IMR-90 (cell line): ENCODE measurements around the gene UTF1. TPM values are rescaled to one million over a fixed set of nuclear protein-coding genes. Genes with fewer than 3 reads are reported as not detected.

ENCODE experiments used
- ATAC-seq: fragments of 200-7000 bp; cut with Tn5 transposase; 2 replicates; pipeline ENCODE4 v1.9.1; 2020; ENCODE audit warnings: low read depth, mild to moderate bottlenecking, moderate library complexity
- BruUV-seq: library from RNA; stranded (reverse); fragments of 400-500 nt; replicated peaks from 2 replicates; lab custom pipeline; 2021; lab: Mats Ljungman, UMichigan
- CTCF ChIA-PET: fragments of 300-600 bp; formaldehyde crosslinking; extraction: SDS; loops from one replicate; lab custom pipeline; 2021; ENCODE audit warnings: antibody characterized with exemption; lab: Yijun Ruan, JAX
- POLR2A ChIA-PET: fragments of 300-600 bp; sonication (Branson Sonifier 250); formaldehyde crosslinking; loops from one replicate; lab custom pipeline; 2022; ENCODE audit warnings: antibody characterized with exemption; ENCODE audit not compliant: unreplicated experiment; lab: Charles Lee
- DNase-seq: peaks from one replicate; pipeline ENCODE4 v3.0.0; 2013
- H2AFZ ChIP-seq: replicated peaks from 2 replicates; pipeline ENCODE3; 2013; ENCODE audit warnings: low read length, mild to moderate bottlenecking; ENCODE audit not compliant: poor library complexity
- H2AK5ac ChIP-seq: 2 replicates; pipeline ENCODE4 v1.6.1; 2013; ENCODE audit warnings: low read depth, low read length, inconsistent platforms
- H2AK9ac ChIP-seq: replicated peaks from 2 replicates; pipeline ENCODE3; 2013; ENCODE audit warnings: mild to moderate bottlenecking, low read depth, low read length, moderate library complexity; ENCODE audit not compliant: poor library complexity
- H2BK120ac ChIP-seq: 2 replicates; pipeline ENCODE4 v1.6.1; 2013; ENCODE audit warnings: low read depth, low read length, inconsistent platforms
- H2BK15ac ChIP-seq: 3 replicates; pipeline ENCODE4 v1.6.1; 2013; ENCODE audit warnings: low read depth, low read length, inconsistent platforms
- H2BK20ac ChIP-seq: 2 replicates; pipeline ENCODE4 v1.6.1; 2013; ENCODE audit warnings: low read depth, mild to moderate bottlenecking, inconsistent platforms, low read length, moderate library complexity
- H2BK5ac ChIP-seq: 2 replicates; pipeline ENCODE4 v1.6.1; 2013; ENCODE audit warnings: mild to moderate bottlenecking, low read depth, low read length, inconsistent platforms; ENCODE audit not compliant: poor library complexity, severe bottlenecking
- H3K14ac ChIP-seq: replicated peaks from 2 replicates; pipeline ENCODE4 v1.6.1; 2013; ENCODE audit warnings: low read depth, low read length, inconsistent platforms
- H3K18ac ChIP-seq: 2 replicates; pipeline ENCODE4 v1.6.1; 2013; ENCODE audit warnings: low read depth, low read length, control low read depth
- H3K23ac ChIP-seq: 2 replicates; pipeline ENCODE4 v1.6.1; 2013; ENCODE audit warnings: low read depth, low read length, inconsistent platforms
- H3K27ac ChIP-seq: 2 replicates; pipeline ENCODE4 v1.5.1; 2013; ENCODE audit warnings: mild to moderate bottlenecking, control low read depth, low read length; ENCODE audit not compliant: insufficient read depth
- H3K27me3 ChIP-seq: 2 replicates; pipeline ENCODE4 v1.6.1; 2013; ENCODE audit warnings: low read length; ENCODE audit not compliant: control insufficient read depth, insufficient read depth
- H3K36me3 ChIP-seq: 2 replicates; pipeline ENCODE4 v1.6.1; 2013; ENCODE audit warnings: low read length, mixed read lengths; ENCODE audit not compliant: control insufficient read depth, insufficient read depth
- H3K4ac ChIP-seq: 2 replicates; pipeline ENCODE4 v1.6.1; 2013; ENCODE audit warnings: low read depth, low read length, inconsistent platforms
- H3K4me1 ChIP-seq: 2 replicates; pipeline ENCODE4 v1.6.1; 2013; ENCODE audit warnings: low read length, mixed read lengths; ENCODE audit not compliant: control insufficient read depth, insufficient read depth
- H3K4me2 ChIP-seq: 2 replicates; pipeline ENCODE4 v1.6.1; 2013; ENCODE audit warnings: low read depth, mild to moderate bottlenecking, control low read depth, low read length, moderate library complexity
- H3K4me3 ChIP-seq: 2 replicates; pipeline ENCODE4 v1.5.1; 2013; ENCODE audit warnings: low read depth, mild to moderate bottlenecking, control low read depth, low read length, moderate library complexity; ENCODE audit not compliant: insufficient read depth
- H3K56ac ChIP-seq: 2 replicates; pipeline ENCODE4 v1.6.1; 2013; ENCODE audit warnings: low read length, inconsistent platforms; ENCODE audit not compliant: insufficient read depth; ENCODE audit errors: extremely low read depth
- H3K79me1 ChIP-seq, 2 experiments: 2 replicates each; pipeline ENCODE4 v1.6.1; 2013; ENCODE audit warnings: low read length in 2 of 2, inconsistent platforms in 1 of 2, low read depth in 1 of 2
- H3K9ac ChIP-seq: 2 replicates; pipeline ENCODE4 v1.6.1; 2013; ENCODE audit warnings: low read depth, low read length, control low read depth
- H3K9me1 ChIP-seq: 2 replicates; pipeline ENCODE4 v1.6.1; 2013; ENCODE audit warnings: low read length, inconsistent platforms; ENCODE audit not compliant: insufficient read depth
- H3K9me3 ChIP-seq: 2 replicates; pipeline ENCODE4 v1.6.1; 2013; ENCODE audit warnings: low read length; ENCODE audit not compliant: control insufficient read depth, insufficient read depth
- H4K20me1 ChIP-seq: 2 replicates; pipeline ENCODE4 v1.6.1; 2013; ENCODE audit warnings: low read length, inconsistent platforms; ENCODE audit not compliant: insufficient read depth
- H4K5ac ChIP-seq: 2 replicates; pipeline ENCODE4 v1.6.1; 2013; ENCODE audit warnings: mild to moderate bottlenecking, low read depth, low read length, control low read depth
- H4K8ac ChIP-seq, 2 experiments: 2 replicates each; pipeline ENCODE4 v1.6.1; 2013; ENCODE audit warnings: low read depth in 2 of 2, low read length in 2 of 2, control low read depth in 1 of 2, inconsistent platforms in 1 of 2
- H4K91ac ChIP-seq: 2 replicates; pipeline ENCODE4 v1.6.1; 2013; ENCODE audit warnings: low read depth, low read length, inconsistent platforms; ENCODE audit not compliant: insufficient read depth
- WGBS, 2 experiments: methylation state at CpG; one replicate each; pipeline versions ENCODE4 v1.1.5 to v1.1.7; 2013; ENCODE audit warnings: missing lambda C conversion rate in 2 of 2; ENCODE audit not compliant: insufficient read length in 1 of 2; ENCODE audit errors: extremely low coverage in 2 of 2; 5-methylcytosine and 5-hydroxymethylcytosine counted together
- dilution Hi-C: fragments of 300-500 bp; cut with HindIII; formaldehyde crosslinking; loops from one replicate; pipeline ENCODE4 v1.14.3; 2018; ENCODE audit warnings: low sequenced_read_pairs; ENCODE audit not compliant: unreplicated experiment
- in situ Hi-C: fragments of 300-500 bp; cut with MboI; formaldehyde crosslinking; loops from 3 replicates; pipeline ENCODE4 v1.14.3; 2019; ENCODE audit warnings: low sequenced_read_pairs, inconsistent platforms, mixed read lengths
- intact Hi-C: fragments of 100-400 bp; cut with micrococcal nuclease; formaldehyde crosslinking; loops from 2 replicates; pipeline ENCODE4 v1.10.0; 2022
- polyA plus RNA-seq, 3 experiments: library from polyadenylated mRNA; depleted of rRNA; stranded (reverse); fragments of >200 nt; gene quantifications; 2 replicates each; pipeline ENCODE4 v1.2.3, GENCODE V29; 2012; ENCODE audit warnings: low replicate concordance in 1 of 3
- total RNA-seq: library from RNA; depleted of rRNA; stranded (reverse); fragments of >200 nt; gene quantifications from 2 replicates; pipeline ENCODE4 v1.2.3, GENCODE V29; 2012
- TF ChIP-seq, protein P1 (sequence below): fragments of 150-350 bp; IDR thresholded peaks from 2 replicates; pipeline ENCODE4 v1.6.1; 2016; ENCODE audit warnings: low read depth, mild to moderate bottlenecking, low read length, moderate library complexity, borderline replicate concordance

The UTF1 gene
- total and polyA plus RNA-seq, 2 of the 4 experiments (the other 2 are of a cell fraction): not detected

DNA sequence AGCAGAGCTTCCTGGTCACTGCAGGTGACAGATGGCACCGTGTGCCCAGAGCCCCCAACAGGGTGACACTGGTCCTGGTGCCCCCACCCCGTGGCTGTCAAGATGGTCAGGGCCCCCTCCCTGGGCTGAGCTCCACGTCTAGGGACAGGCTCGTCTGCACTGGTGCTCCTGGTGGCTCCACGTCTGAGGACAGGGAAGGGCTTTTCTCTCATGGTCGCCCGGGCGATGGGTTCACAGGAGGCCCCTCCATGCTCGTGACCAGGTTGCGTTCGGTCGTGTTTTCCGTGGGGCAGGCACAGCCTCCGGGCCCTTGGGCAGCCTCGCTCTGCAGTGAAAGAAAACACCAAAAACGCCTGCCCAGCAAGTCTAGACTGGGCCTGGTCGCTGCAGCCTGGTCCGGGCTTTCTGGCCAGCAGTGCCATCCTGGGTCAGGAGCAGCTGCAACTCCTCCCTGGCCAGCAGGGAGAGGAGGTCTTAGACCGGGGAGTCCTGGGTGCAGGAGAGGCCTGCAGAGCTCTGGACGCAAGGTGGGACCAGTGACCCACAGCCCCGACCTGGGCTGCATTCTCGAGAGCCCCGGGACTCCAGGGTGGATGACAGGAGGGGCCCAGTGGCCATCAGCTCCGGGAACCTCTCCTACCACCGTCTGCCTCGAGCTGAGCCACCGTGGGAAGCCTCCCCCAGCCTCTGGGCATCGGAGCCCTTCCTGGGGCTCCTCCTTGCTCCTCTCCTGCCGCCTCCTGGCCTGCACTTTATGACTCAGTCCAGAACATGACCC lies 27.9 kb upstream of the UTF1 start:
- no peak; the same call in 1 of the 2 replicates for ATAC-seq
- Histone ChIP-seq H3K4me1 (no peaks in the 10 kb centered on the region), H3K9me1 (no peaks in the 10 kb centered on the region), H3K27me3 (no peaks in the 10 kb centered on the region), H3K4me3 (no peak overlapping the region), H3K4me2 (no peak overlapping the region), H4K5ac (no peak overlapping the region), H2AFZ (no peak overlapping the region), H2BK120ac (no peak overlapping the region), H3K36me3 (no peaks in the 10 kb centered on the region), H3K23ac (no peak overlapping the region), H2BK15ac (no peak overlapping the region), H3K9ac (no peak overlapping the region), H3K56ac (no peak overlapping the region), H3K79me1 (no peaks in the 10 kb centered on the region), H3K14ac (no peak overlapping the region), H2AK9ac (no peak overlapping the region), H2AK5ac (no peak overlapping the region), H2BK20ac (no peak overlapping the region), H2BK5ac (no peak overlapping the region), H3K9me3 (no peaks in the 10 kb centered on the region), H4K20me1 (no peaks in the 10 kb centered on the region), H4K91ac (no peak overlapping the region), H3K27ac (no peak overlapping the region), H3K18ac (no peak overlapping the region), H3K4ac (no peak overlapping the region), H4K8ac (no peak overlapping the region)
- no TSS peak for BruUV-seq
- dilution Hi-C loops (no loop called here), in situ Hi-C loops (no loop called here), intact Hi-C loops (no loop called here)
- TF ChIP-seq, protein P1, sequence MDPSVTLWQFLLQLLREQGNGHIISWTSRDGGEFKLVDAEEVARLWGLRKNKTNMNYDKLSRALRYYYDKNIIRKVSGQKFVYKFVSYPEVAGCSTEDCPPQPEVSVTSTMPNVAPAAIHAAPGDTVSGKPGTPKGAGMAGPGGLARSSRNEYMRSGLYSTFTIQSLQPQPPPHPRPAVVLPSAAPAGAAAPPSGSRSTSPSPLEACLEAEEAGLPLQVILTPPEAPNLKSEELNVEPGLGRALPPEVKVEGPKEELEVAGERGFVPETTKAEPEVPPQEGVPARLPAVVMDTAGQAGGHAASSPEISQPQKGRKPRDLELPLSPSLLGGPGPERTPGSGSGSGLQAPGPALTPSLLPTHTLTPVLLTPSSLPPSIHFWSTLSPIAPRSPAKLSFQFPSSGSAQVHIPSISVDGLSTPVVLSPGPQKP: no peak
- 66% methylated on average over 19 of the region's 29 CpGs; no CpG with 5 or more reads in 1 of the 2 experiments for WGBS, 2 experiments
- POLR2A ChIA-PET: no interaction called here
- no peak for DNase-seq
- CTCF ChIA-PET: no interaction called here
